ENCODE measurements around the gene DLL3.

The DLL3 gene

DNA sequence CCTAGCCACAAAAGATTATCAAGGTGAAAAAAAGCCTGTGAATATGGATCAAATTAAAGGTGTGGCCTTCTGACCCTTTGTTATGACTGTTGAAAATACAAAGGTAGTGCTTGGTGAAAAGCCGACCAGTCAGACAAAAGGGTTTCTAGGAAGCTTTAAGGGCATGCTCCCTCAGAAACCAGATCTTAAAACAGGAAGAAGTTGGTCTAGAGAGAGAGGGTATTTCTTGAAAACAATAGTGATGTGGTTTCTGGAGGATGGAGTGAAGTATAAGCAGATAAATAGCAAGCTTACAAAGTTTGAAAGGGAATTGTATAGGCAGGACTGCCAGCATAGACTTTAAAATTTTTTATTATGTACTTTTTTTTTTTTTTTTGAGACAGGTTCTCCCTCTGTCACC, 46.2 kb downstream of the DLL3 start:
- DNase-seq (ENCODE audit: low read depth in 2 of 2), result no peak
- no peak overlapping the region for H3K4me3 ChIP-seq (replicated peaks in 1 of 2; ENCODE audit: low read depth in 2 of 2, low read length in 2 of 2)
- TF ChIP-seq, protein P1, sequence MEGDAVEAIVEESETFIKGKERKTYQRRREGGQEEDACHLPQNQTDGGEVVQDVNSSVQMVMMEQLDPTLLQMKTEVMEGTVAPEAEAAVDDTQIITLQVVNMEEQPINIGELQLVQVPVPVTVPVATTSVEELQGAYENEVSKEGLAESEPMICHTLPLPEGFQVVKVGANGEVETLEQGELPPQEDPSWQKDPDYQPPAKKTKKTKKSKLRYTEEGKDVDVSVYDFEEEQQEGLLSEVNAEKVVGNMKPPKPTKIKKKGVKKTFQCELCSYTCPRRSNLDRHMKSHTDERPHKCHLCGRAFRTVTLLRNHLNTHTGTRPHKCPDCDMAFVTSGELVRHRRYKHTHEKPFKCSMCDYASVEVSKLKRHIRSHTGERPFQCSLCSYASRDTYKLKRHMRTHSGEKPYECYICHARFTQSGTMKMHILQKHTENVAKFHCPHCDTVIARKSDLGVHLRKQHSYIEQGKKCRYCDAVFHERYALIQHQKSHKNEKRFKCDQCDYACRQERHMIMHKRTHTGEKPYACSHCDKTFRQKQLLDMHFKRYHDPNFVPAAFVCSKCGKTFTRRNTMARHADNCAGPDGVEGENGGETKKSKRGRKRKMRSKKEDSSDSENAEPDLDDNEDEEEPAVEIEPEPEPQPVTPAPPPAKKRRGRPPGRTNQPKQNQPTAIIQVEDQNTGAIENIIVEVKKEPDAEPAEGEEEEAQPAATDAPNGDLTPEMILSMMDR (IDR thresholded peaks at IDR 0.05; ENCODE audit: low read depth, low read length), result no peak

DNA sequence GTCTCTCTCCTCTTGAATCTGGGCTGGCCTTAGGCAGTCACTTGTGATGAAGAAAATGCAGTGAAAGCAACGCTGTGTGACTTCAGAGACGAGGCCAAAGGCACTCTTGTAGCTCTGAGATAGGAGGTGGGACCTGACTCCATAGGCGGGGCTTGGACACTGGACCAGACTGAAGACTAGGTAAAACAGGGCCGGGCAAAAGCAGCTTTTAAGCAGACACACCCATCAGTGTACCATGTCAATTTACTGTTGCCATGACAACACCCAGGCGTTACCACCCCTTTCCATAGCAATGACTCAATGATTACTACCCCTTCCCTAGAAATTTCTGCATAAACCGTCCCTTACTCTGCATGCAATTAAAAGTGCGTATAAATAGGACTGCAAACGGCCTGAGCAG, 47.9 kb downstream of the DLL3 start:
- H3K4me3 ChIP-seq (replicated peaks in 1 of 2; ENCODE audit: low read depth in 2 of 2, low read length in 2 of 2), result no peak overlapping the region
- DNase-seq (ENCODE audit: low read depth in 2 of 2), result no peak
- TF ChIP-seq, protein P1 (IDR thresholded peaks at IDR 0.05; ENCODE audit: low read depth, low read length), result no peak

DNA sequence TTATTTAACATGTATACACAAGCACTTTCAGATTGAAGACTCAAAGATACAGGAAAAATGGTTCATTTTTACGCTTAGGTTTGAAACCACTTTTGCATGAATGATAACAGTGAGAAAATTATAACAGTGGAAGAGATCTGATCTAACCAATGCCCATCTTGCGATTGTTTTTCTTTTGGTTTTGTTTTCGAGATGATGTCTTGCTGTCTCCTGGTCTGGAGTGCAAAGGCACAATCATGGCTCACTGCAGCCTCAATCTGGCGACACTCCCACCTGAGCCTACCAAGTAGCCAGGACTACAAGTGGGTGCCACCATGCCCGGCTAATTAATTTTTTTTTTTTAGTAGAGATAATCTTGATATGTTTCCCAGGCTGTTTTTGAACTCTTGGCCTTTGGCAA, 51.5 kb downstream of the DLL3 start:
- TF ChIP-seq, protein P1 (IDR thresholded peaks at IDR 0.05; ENCODE audit: low read depth, low read length), result no peak
- DNase-seq (ENCODE audit: low read depth in 2 of 2), result no peak
- no peak overlapping the region for H3K4me3 ChIP-seq (replicated peaks in 1 of 2; ENCODE audit: low read depth in 2 of 2, low read length in 2 of 2)

DNA sequence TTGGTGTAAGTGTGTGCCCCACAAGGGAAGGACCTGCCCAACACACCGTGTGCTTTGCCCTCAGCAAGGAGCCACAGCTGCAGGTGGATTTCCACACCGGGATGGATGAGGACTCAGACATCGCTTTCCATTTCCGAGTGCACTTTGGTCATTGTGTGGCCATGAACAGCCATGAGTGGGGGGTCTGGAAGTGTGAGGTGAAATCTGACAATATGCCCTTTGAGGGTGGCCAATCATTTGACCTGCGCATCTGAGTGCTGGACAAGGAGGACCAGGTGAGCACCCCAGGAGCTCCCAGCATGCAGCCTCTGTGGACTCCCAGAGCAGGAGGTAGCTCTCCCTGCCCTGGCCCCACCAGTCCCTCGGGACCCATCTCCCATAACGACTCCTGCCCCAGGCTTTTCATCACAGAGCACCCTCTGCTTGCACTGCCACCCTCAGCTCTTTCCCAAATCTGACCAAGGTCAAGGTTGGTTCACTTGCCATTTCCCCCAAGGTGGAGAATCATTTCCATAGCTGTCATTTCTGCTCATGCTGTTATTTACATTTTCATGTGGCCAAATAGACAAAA, 54.4 kb downstream of the DLL3 start:
- H3K4me3 ChIP-seq (replicated peaks in 1 of 2; ENCODE audit: low read depth in 2 of 2, low read length in 2 of 2), result no peak overlapping the region
- no peak for DNase-seq (ENCODE audit: low read depth in 2 of 2)
- TF ChIP-seq, protein P1 (IDR thresholded peaks at IDR 0.05; ENCODE audit: low read depth, low read length), result no peak

DNA sequence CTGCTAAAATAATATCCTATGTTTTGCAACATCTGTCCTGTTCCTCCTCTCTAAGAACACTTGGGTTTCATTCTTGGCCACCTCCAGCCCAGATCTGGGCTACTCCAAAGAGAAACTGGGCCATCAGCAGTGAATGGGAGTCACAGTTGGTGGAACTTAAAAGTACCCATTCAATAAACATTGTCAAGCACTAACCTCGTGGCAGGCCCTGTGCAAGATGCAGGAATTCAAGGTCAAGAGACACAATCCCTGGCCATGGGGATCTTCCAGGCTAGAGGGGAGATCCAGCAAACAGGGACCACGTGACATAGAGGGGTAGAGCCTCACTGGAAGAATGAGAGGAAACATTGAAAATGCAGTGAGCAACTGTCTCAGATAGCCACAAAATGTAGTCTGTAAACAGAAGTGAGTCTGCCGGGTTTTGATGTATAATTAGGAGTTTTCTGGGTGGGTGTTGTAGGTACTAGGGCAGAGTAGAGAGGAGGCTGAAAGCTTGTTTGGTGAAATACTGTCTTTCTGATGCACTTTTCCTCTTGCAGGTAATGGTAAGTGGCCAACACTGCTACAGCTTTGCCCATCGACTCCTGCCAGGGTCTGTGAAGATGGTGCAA, 56.1 kb downstream of the DLL3 start:
- TF ChIP-seq, protein P1 (IDR thresholded peaks at IDR 0.05; ENCODE audit: low read depth, low read length), result no peak

DNA sequence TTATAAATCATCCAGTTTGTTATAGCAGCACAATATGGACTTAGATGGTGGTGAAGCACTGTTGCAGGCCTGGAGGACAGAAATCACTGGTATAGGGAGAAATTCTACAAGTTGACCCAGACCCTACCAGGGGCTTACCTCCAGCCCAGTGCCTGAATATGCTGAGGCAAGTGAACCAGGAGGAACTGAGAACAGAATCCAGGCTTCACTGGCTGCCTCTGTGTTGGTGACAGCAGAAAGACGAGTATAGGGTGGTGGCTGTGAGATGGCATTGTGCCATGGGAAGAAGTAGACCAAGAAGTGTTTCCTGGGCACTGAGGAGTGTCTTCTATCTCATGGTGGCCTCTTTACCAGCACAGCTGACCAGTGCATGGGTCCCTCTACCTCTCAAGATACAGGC, 57.1 kb downstream of the DLL3 start:
- TF ChIP-seq, protein P1 (IDR thresholded peaks at IDR 0.05; ENCODE audit: low read depth, low read length), result no peak
- no peak for DNase-seq (ENCODE audit: low read depth in 2 of 2)

More for the DNA sequence above, 56.1 kb downstream of the DLL3 start:
- no peak overlapping the region for H3K4me3 ChIP-seq (replicated peaks in 1 of 2; ENCODE audit: low read depth in 2 of 2, low read length in 2 of 2)
- no peak for DNase-seq (ENCODE audit: low read depth in 2 of 2)

More for the DNA sequence above, 57.1 kb downstream of the DLL3 start:
- H3K4me3 ChIP-seq (replicated peaks in 1 of 2; ENCODE audit: low read depth in 2 of 2, low read length in 2 of 2), result no peak overlapping the region

Measured in cardiac fibroblast (primary cell).